WTC11 (cell line): Measurements from ENCODE around the gene MAGI2. TPM values are rescaled to one million over a fixed set of nuclear protein-coding genes. Genes with fewer than 3 reads are reported as not detected.
A peak's percentile ranks its signal among the peaks of the same experiment; 100 is the strongest.

Source experiments
- ATAC-seq: fragments of 200-7000 bp; cut with Tn5 transposase; 2 replicates; pipeline ENCODE4 v1.10.0; 2021; ENCODE audit warnings: mild to moderate bottlenecking, moderate library complexity
- CTCF ChIA-PET: fragments of 300-600 bp; sonication (Branson Sonifier 250); formaldehyde crosslinking; loops from one replicate; lab custom pipeline; 2021; ENCODE audit warnings: antibody characterized with exemption; lab: Charles Lee
- POLR2A ChIA-PET: fragments of 350-600 bp; sonication (Branson Sonifier 250); formaldehyde crosslinking; loops from one replicate; lab custom pipeline; 2021; ENCODE audit warnings: antibody characterized with exemption; lab: Charles Lee
- DNase-seq: peaks from one replicate; pipeline ENCODE4 v3.0.0; 2021; ENCODE audit warnings: low spot score
- H3K27ac Mint-ChIP-seq: 2 replicates; pipeline ENCODE4 v1.8.0; 2021; ENCODE audit warnings: mixed read lengths
- H3K27me3 Mint-ChIP-seq: 2 replicates; pipeline ENCODE4 v1.8.0; 2021; ENCODE audit warnings: low read depth, mild to moderate bottlenecking, moderate library complexity, mixed read lengths
- H3K36me3 Mint-ChIP-seq: 2 replicates; pipeline ENCODE4 v1.8.0; 2021; ENCODE audit warnings: mixed read lengths
- H3K4me1 Mint-ChIP-seq: 2 replicates; pipeline ENCODE4 v1.8.0; 2022; ENCODE audit warnings: mixed read lengths
- H3K4me3 Mint-ChIP-seq: 2 replicates; pipeline ENCODE4 v1.8.0; 2021; ENCODE audit warnings: mild to moderate bottlenecking, moderate library complexity, mixed read lengths
- H3K9me3 Mint-ChIP-seq: 2 replicates; pipeline ENCODE4 v1.8.0; 2021; ENCODE audit warnings: mixed read lengths
- ETV6 ChIP-seq: sonication (generic); formaldehyde crosslinking; IDR thresholded peaks from 2 replicates; pipeline ENCODE4 v1.8.1; 2022; ENCODE audit warnings: mild to moderate bottlenecking, missing genetic modification reagents
- IRF2 ChIP-seq: sonication (generic); formaldehyde crosslinking; IDR thresholded peaks from 2 replicates; pipeline ENCODE4 v1.8.0; 2022; ENCODE audit warnings: low read depth, missing genetic modification reagents, borderline replicate concordance
- KAT7 ChIP-seq: sonication (generic); formaldehyde crosslinking; IDR thresholded peaks from 2 replicates; pipeline ENCODE4 v1.8.1; 2023; ENCODE audit warnings: missing genetic modification reagents, mild to moderate bottlenecking, borderline replicate concordance
- NFE2L1 ChIP-seq: sonication (generic); formaldehyde crosslinking; IDR thresholded peaks from 2 replicates; pipeline ENCODE4 v1.8.1; 2023; ENCODE audit warnings: missing genetic modification reagents
- NFYB ChIP-seq: sonication (generic); formaldehyde crosslinking; conservative IDR thresholded peaks from 2 replicates; pipeline ENCODE4 v1.8.0; 2022; ENCODE audit warnings: low read depth, missing genetic modification reagents
- SMAD3 ChIP-seq: sonication (generic); formaldehyde crosslinking; IDR thresholded peaks from 2 replicates; pipeline ENCODE4 v1.8.0; 2022; ENCODE audit warnings: missing genetic modification reagents, mild to moderate bottlenecking, borderline replicate concordance
- ZNF317 ChIP-seq: sonication (generic); formaldehyde crosslinking; IDR thresholded peaks from 2 replicates; pipeline ENCODE4 v1.8.1; 2023; ENCODE audit warnings: low read depth, mild to moderate bottlenecking, moderate library complexity, missing genetic modification reagents, borderline replicate concordance
- total RNA-seq: library from RNA; stranded (reverse); gene quantifications from 3 replicates; pipeline ENCODE4 v1.2.3, GENCODE V29; 2021
- TF ChIP-seq, protein P1 (sequence below): fragments of 250-450 bp; sonication (Bioruptor Pico); IDR thresholded peaks from 2 replicates; pipeline ENCODE4 v1.9.0; 2021; ENCODE audit warnings: moderate library complexity, mild to moderate bottlenecking, inconsistent platforms, borderline replicate concordance
- TF ChIP-seq, protein P2 (sequence below): sonication (generic); formaldehyde crosslinking; IDR thresholded peaks from 2 replicates; pipeline ENCODE4 v1.8.0; 2022; ENCODE audit warnings: missing genetic modification reagents
- TF ChIP-seq, protein P3 (sequence below): fragments of 250-450 bp; sonication (Bioruptor Pico); IDR thresholded peaks from 2 replicates; pipeline ENCODE4 v1.9.0; 2021; ENCODE audit warnings: mild to moderate bottlenecking, borderline replicate concordance
- TF ChIP-seq, protein P4 (sequence below): sonication (generic); formaldehyde crosslinking; IDR thresholded peaks from 2 replicates; pipeline ENCODE4 v1.8.0; 2022; ENCODE audit warnings: mild to moderate bottlenecking, missing genetic modification reagents
- TF ChIP-seq, protein P5 (sequence below): sonication (generic); formaldehyde crosslinking; IDR thresholded peaks from 2 replicates; pipeline ENCODE4 v1.8.1; 2022; ENCODE audit warnings: low read depth, missing genetic modification reagents, borderline replicate concordance
- TF ChIP-seq, protein P6 (sequence below): sonication (generic); formaldehyde crosslinking; IDR thresholded peaks from 2 replicates; pipeline ENCODE4 v1.8.1; 2022; ENCODE audit warnings: mild to moderate bottlenecking, missing genetic modification reagents, moderate library complexity, borderline replicate concordance
- TF ChIP-seq, protein P7 (sequence below): sonication (generic); formaldehyde crosslinking; IDR thresholded peaks from 2 replicates; pipeline ENCODE4 v1.8.1; 2023; ENCODE audit warnings: mild to moderate bottlenecking, missing genetic modification reagents, borderline replicate concordance
- TF ChIP-seq, protein P8 (sequence below): sonication (generic); formaldehyde crosslinking; IDR thresholded peaks from 2 replicates; pipeline ENCODE4 v1.8.0; 2022; ENCODE audit warnings: mild to moderate bottlenecking, missing genetic modification reagents

Gene MAGI2
- total RNA-seq, 1 experiment from 2014 or later = 26.6 TPM

DNA sequence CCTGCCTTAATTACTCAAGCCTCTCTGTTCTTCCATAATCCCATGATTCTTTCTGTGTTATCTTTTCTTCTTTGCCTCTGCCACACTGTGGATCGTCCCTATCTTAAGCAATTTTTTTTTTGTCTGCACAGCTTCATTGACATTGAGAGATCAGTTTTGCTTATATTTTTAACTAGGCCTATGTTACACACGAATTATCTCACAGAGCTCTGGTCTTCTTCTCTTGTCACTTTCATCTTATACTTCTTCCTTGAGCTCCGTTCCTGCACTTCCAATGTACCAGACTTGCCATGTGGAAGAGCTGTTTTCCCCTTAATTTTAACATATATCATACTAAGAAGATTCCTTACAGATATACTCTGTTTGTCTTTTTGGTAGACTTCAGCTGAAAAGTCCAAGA lies 106.1 kb downstream of the MAGI2 start (continued):
- TF ChIP-seq, protein P1, sequence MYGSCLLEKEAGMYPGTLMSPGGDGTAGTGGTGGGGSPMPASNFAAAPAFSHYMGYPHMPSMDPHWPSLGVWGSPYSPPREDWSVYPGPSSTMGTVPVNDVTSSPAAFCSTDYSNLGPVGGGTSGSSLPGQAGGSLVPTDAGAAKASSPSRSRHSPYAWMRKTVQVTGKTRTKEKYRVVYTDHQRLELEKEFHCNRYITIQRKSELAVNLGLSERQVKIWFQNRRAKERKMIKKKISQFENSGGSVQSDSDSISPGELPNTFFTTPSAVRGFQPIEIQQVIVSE (CRISPR knock-in tag) = no peak

DNA sequence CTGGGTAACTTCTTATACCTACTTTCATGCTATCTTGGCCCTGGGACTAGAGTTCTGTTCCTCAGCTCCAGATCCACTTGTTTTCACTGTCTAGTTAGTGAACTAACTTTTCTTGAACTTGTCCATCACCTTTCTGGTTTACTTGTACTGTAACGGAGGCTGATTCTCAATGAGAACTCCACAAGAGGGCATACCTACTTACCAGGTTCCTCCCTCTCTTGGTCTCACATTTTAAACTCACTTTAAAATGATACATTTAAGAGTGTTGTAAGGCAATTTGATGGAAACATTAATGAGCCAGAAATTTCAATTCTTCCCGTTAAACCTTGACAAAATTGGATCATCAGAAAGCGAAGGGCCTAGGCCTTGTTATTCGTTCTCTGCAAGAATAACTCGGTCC lies 111.6 kb downstream of the MAGI2 start:
- POLR2A ChIA-PET = no interaction called here
- DNase-seq (no peak), ATAC-seq (peak; percentile 39; the same call in 1 of the 2 replicates)
- CTCF ChIA-PET = no interaction called here
- H3K27me3 Mint-ChIP-seq = no peaks in the 10 kb centered on the region
- no peaks in the 10 kb centered on the region for H3K36me3 Mint-ChIP-seq
- H3K4me1 Mint-ChIP-seq = no peaks in the 10 kb centered on the region
- H3K27ac Mint-ChIP-seq = no peak overlapping the region
- no peak overlapping the region for H3K4me3 Mint-ChIP-seq
- H3K9me3 Mint-ChIP-seq = no peaks in the 10 kb centered on the region
- TF ChIP-seq, protein P2, sequence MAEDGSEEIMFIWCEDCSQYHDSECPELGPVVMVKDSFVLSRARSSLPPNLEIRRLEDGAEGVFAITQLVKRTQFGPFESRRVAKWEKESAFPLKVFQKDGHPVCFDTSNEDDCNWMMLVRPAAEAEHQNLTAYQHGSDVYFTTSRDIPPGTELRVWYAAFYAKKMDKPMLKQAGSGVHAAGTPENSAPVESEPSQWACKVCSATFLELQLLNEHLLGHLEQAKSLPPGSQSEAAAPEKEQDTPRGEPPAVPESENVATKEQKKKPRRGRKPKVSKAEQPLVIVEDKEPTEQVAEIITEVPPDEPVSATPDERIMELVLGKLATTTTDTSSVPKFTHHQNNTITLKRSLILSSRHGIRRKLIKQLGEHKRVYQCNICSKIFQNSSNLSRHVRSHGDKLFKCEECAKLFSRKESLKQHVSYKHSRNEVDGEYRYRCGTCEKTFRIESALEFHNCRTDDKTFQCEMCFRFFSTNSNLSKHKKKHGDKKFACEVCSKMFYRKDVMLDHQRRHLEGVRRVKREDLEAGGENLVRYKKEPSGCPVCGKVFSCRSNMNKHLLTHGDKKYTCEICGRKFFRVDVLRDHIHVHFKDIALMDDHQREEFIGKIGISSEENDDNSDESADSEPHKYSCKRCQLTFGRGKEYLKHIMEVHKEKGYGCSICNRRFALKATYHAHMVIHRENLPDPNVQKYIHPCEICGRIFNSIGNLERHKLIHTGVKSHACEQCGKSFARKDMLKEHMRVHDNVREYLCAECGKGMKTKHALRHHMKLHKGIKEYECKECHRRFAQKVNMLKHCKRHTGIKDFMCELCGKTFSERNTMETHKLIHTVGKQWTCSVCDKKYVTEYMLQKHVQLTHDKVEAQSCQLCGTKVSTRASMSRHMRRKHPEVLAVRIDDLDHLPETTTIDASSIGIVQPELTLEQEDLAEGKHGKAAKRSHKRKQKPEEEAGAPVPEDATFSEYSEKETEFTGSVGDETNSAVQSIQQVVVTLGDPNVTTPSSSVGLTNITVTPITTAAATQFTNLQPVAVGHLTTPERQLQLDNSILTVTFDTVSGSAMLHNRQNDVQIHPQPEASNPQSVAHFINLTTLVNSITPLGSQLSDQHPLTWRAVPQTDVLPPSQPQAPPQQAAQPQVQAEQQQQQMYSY (CRISPR knock-in tag) = no peak
- TF ChIP-seq, protein P3, sequence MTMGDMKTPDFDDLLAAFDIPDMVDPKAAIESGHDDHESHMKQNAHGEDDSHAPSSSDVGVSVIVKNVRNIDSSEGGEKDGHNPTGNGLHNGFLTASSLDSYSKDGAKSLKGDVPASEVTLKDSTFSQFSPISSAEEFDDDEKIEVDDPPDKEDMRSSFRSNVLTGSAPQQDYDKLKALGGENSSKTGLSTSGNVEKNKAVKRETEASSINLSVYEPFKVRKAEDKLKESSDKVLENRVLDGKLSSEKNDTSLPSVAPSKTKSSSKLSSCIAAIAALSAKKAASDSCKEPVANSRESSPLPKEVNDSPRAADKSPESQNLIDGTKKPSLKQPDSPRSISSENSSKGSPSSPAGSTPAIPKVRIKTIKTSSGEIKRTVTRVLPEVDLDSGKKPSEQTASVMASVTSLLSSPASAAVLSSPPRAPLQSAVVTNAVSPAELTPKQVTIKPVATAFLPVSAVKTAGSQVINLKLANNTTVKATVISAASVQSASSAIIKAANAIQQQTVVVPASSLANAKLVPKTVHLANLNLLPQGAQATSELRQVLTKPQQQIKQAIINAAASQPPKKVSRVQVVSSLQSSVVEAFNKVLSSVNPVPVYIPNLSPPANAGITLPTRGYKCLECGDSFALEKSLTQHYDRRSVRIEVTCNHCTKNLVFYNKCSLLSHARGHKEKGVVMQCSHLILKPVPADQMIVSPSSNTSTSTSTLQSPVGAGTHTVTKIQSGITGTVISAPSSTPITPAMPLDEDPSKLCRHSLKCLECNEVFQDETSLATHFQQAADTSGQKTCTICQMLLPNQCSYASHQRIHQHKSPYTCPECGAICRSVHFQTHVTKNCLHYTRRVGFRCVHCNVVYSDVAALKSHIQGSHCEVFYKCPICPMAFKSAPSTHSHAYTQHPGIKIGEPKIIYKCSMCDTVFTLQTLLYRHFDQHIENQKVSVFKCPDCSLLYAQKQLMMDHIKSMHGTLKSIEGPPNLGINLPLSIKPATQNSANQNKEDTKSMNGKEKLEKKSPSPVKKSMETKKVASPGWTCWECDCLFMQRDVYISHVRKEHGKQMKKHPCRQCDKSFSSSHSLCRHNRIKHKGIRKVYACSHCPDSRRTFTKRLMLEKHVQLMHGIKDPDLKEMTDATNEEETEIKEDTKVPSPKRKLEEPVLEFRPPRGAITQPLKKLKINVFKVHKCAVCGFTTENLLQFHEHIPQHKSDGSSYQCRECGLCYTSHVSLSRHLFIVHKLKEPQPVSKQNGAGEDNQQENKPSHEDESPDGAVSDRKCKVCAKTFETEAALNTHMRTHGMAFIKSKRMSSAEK = no peak
- TF ChIP-seq, protein P4, sequence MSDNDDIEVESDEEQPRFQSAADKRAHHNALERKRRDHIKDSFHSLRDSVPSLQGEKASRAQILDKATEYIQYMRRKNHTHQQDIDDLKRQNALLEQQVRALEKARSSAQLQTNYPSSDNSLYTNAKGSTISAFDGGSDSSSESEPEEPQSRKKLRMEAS (CRISPR knock-in tag) = no peak

DNA sequence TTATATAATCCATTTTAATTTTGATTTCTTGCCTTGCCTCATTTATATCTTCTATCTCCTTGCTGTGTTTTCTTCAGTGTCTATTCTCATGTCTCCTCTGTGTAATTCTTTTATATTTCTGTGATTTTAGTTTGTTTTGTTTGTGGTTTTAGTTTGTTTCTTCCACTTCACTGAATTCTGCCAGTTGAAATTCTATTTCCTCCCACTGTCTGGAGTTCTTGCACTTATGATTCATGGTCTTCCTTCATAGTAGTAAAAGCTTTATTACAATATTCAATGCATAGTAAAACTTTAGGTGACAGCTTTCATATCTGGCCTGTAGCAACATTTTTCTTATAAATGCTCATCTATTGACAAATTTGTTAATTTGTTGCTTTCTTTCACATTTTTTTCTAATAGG lies 113.3 kb downstream of the MAGI2 start:
- CTCF ChIA-PET = no interaction called here
- Mint-ChIP-seq H3K4me3 (no peak overlapping the region), H3K36me3 (no peaks in the 10 kb centered on the region), H3K4me1 (no peaks in the 10 kb centered on the region), H3K9me3 (no peaks in the 10 kb centered on the region), H3K27me3 (no peaks in the 10 kb centered on the region), H3K27ac (no peak overlapping the region)
- POLR2A ChIA-PET = no interaction called here
- DNase-seq (no peak), ATAC-seq (no peak)
- no peak for TF ChIP-seq NFE2L1
- no peak for TF ChIP-seq IRF2 (CRISPR knock-in tag)
- TF ChIP-seq, protein P5, sequence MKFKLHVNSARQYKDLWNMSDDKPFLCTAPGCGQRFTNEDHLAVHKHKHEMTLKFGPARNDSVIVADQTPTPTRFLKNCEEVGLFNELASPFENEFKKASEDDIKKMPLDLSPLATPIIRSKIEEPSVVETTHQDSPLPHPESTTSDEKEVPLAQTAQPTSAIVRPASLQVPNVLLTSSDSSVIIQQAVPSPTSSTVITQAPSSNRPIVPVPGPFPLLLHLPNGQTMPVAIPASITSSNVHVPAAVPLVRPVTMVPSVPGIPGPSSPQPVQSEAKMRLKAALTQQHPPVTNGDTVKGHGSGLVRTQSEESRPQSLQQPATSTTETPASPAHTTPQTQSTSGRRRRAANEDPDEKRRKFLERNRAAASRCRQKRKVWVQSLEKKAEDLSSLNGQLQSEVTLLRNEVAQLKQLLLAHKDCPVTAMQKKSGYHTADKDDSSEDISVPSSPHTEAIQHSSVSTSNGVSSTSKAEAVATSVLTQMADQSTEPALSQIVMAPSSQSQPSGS (CRISPR knock-in tag) = no peak
- TF ChIP-seq, protein P6, sequence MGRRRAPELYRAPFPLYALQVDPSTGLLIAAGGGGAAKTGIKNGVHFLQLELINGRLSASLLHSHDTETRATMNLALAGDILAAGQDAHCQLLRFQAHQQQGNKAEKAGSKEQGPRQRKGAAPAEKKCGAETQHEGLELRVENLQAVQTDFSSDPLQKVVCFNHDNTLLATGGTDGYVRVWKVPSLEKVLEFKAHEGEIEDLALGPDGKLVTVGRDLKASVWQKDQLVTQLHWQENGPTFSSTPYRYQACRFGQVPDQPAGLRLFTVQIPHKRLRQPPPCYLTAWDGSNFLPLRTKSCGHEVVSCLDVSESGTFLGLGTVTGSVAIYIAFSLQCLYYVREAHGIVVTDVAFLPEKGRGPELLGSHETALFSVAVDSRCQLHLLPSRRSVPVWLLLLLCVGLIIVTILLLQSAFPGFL (CRISPR knock-in tag) = no peak
- TF ChIP-seq KAT7 (CRISPR knock-in tag) = no peak
- no peak for TF ChIP-seq SMAD3 (CRISPR knock-in tag)
- TF ChIP-seq, protein P7, sequence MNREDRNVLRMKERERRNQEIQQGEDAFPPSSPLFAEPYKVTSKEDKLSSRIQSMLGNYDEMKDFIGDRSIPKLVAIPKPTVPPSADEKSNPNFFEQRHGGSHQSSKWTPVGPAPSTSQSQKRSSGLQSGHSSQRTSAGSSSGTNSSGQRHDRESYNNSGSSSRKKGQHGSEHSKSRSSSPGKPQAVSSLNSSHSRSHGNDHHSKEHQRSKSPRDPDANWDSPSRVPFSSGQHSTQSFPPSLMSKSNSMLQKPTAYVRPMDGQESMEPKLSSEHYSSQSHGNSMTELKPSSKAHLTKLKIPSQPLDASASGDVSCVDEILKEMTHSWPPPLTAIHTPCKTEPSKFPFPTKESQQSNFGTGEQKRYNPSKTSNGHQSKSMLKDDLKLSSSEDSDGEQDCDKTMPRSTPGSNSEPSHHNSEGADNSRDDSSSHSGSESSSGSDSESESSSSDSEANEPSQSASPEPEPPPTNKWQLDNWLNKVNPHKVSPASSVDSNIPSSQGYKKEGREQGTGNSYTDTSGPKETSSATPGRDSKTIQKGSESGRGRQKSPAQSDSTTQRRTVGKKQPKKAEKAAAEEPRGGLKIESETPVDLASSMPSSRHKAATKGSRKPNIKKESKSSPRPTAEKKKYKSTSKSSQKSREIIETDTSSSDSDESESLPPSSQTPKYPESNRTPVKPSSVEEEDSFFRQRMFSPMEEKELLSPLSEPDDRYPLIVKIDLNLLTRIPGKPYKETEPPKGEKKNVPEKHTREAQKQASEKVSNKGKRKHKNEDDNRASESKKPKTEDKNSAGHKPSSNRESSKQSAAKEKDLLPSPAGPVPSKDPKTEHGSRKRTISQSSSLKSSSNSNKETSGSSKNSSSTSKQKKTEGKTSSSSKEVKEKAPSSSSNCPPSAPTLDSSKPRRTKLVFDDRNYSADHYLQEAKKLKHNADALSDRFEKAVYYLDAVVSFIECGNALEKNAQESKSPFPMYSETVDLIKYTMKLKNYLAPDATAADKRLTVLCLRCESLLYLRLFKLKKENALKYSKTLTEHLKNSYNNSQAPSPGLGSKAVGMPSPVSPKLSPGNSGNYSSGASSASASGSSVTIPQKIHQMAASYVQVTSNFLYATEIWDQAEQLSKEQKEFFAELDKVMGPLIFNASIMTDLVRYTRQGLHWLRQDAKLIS = no peak
- TF ChIP-seq ETV6 = no peak
- TF ChIP-seq ZNF317 (CRISPR knock-in tag) = no peak
- TF ChIP-seq, protein P8, sequence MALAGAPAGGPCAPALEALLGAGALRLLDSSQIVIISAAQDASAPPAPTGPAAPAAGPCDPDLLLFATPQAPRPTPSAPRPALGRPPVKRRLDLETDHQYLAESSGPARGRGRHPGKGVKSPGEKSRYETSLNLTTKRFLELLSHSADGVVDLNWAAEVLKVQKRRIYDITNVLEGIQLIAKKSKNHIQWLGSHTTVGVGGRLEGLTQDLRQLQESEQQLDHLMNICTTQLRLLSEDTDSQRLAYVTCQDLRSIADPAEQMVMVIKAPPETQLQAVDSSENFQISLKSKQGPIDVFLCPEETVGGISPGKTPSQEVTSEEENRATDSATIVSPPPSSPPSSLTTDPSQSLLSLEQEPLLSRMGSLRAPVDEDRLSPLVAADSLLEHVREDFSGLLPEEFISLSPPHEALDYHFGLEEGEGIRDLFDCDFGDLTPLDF (CRISPR knock-in tag) = no peak
- TF ChIP-seq NFYB (CRISPR knock-in tag) = no peak
